Endothelial cell (in vitro differentiated cells): ENCODE data around the gene PCLO. TPM values are rescaled to one million over a fixed set of nuclear protein-coding genes. Genes with fewer than 3 reads are reported as not detected.

Experiments used
- DNase-seq: peaks from one replicate; pipeline ENCODE4 v3.0.0; 2021; ENCODE audit warnings: low spot score
- H3K27ac Mint-ChIP-seq: one replicate; pipeline ENCODE4 v1.8.0; 2021; ENCODE audit warnings: mixed read lengths, inconsistent platforms; ENCODE audit not compliant: unreplicated experiment
- H3K27me3 Mint-ChIP-seq: one replicate; pipeline ENCODE4 v1.8.0; 2021; ENCODE audit warnings: mild to moderate bottlenecking, moderate library complexity, mixed read lengths, inconsistent platforms; ENCODE audit not compliant: unreplicated experiment
- H3K36me3 Mint-ChIP-seq: one replicate; pipeline ENCODE4 v1.8.0; 2021; ENCODE audit warnings: mild to moderate bottlenecking, low read depth, mixed read lengths, inconsistent platforms; ENCODE audit not compliant: unreplicated experiment
- H3K4me1 Mint-ChIP-seq: one replicate; pipeline ENCODE4 v1.8.0; 2021; ENCODE audit warnings: mild to moderate bottlenecking, mixed read lengths, inconsistent platforms; ENCODE audit not compliant: unreplicated experiment
- H3K4me3 Mint-ChIP-seq: one replicate; pipeline ENCODE4 v1.8.0; 2021; ENCODE audit warnings: mild to moderate bottlenecking, mixed read lengths, inconsistent platforms; ENCODE audit not compliant: unreplicated experiment
- H3K9me3 Mint-ChIP-seq: one replicate; pipeline ENCODE4 v1.8.0; 2021; ENCODE audit warnings: mixed read lengths, inconsistent platforms; ENCODE audit not compliant: unreplicated experiment
- total RNA-seq: library from RNA; stranded (reverse); fragmentation: NEBNext Ultra II Directional; extraction: Animal tissue kit (Norgen Biotek cat#: 25700); gene quantifications from one replicate; pipeline ENCODE4 v1.2.1, GENCODE V29; 2021; ENCODE audit not compliant: unreplicated experiment
- TF ChIP-seq, protein P1 (sequence below): fragments of 200-600 bp; sonication (generic); IDR thresholded peaks from one replicate; pipeline ENCODE4 v1.5.0; 2021; ENCODE audit warnings: antibody characterized with exemption; ENCODE audit not compliant: unreplicated experiment

The PCLO gene
- total RNA-seq, 1 donor from 2014 or later, result 5.1 TPM

DNA sequence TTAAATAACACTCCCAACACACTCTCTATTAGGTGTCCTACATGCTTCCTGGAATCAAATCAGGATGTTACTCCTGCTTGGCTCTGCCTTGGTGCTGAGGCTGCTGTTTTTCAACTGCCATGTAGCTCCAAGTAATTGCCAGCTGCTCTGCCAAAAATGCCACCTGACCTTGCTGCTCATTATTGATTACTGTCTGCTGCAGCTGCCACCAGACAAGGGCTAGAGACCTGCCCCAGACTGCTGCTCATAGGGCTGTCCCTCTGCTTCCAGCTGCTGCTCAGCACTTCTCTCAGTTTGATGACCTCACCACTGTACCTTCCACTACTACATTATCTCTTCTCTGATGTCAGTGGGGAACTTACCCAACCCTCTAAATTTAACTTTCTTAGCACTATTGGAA, 102.5 kb downstream of the PCLO start:
- Mint-ChIP-seq H3K36me3 (no peaks in the 10 kb centered on the region), H3K4me3 (no peak overlapping the region), H3K27ac (no peak overlapping the region), H3K4me1 (peaks cover 5% of the 10 kb centered on the region), H3K9me3 (no peaks in the 10 kb centered on the region), H3K27me3 (no peaks in the 10 kb centered on the region)
- TF ChIP-seq, protein P1, sequence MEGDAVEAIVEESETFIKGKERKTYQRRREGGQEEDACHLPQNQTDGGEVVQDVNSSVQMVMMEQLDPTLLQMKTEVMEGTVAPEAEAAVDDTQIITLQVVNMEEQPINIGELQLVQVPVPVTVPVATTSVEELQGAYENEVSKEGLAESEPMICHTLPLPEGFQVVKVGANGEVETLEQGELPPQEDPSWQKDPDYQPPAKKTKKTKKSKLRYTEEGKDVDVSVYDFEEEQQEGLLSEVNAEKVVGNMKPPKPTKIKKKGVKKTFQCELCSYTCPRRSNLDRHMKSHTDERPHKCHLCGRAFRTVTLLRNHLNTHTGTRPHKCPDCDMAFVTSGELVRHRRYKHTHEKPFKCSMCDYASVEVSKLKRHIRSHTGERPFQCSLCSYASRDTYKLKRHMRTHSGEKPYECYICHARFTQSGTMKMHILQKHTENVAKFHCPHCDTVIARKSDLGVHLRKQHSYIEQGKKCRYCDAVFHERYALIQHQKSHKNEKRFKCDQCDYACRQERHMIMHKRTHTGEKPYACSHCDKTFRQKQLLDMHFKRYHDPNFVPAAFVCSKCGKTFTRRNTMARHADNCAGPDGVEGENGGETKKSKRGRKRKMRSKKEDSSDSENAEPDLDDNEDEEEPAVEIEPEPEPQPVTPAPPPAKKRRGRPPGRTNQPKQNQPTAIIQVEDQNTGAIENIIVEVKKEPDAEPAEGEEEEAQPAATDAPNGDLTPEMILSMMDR, result no peak
- no peak for DNase-seq

DNA sequence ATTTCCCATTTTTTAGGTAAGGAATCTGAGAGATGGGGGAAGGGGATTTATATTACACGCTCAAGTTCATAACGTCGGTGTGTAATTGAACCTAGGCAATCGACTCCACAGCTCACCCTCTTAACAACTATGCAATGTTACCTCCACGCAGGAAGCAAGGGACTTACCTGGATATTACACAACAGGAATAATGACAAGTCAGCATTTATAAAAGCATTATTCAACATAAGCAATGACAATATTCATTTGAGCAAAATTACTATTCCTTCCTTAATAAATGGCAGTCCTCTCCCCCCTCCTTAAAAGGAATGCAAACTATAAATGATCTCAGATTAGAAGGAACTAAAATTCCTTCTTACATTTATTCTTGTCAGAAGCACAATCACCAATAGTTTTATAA, 104.0 kb downstream of the PCLO start:
- DNase-seq, result no peak
- no peak overlapping the region for H3K4me3 Mint-ChIP-seq
- H3K9me3 Mint-ChIP-seq, result no peaks in the 10 kb centered on the region
- peaks cover 2% of the 10 kb centered on the region for H3K4me1 Mint-ChIP-seq
- H3K27me3 Mint-ChIP-seq, result no peaks in the 10 kb centered on the region
- no peak overlapping the region for H3K27ac Mint-ChIP-seq
- no peaks in the 10 kb centered on the region for H3K36me3 Mint-ChIP-seq
- TF ChIP-seq, protein P1, result no peak

DNA sequence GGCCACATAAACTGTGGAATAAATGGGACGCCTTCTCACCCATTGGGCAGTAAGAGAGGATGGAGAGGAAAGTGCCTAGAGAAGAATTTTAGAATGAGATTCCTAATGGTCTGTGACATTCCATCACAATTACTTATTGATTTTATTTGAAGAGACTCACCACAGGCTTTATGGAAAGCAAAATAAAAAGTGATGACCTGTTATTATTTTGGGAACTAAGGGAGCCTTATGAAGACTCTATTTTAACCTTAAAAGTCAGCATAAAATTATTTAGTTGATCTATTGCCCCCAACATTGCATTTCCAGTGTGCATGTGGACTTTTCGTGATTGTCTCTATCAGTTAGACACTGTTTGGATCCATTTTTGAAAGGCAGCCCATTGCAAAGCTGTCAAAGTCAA, 107.5 kb downstream of the PCLO start:
- Mint-ChIP-seq H3K4me3 (no peak overlapping the region), H3K9me3 (no peaks in the 10 kb centered on the region), H3K27me3 (no peaks in the 10 kb centered on the region), H3K27ac (no peak overlapping the region), H3K36me3 (no peaks in the 10 kb centered on the region), H3K4me1 (peaks cover under 1% of the 10 kb centered on the region)
- TF ChIP-seq, protein P1, result no peak
- no peak for DNase-seq

DNA sequence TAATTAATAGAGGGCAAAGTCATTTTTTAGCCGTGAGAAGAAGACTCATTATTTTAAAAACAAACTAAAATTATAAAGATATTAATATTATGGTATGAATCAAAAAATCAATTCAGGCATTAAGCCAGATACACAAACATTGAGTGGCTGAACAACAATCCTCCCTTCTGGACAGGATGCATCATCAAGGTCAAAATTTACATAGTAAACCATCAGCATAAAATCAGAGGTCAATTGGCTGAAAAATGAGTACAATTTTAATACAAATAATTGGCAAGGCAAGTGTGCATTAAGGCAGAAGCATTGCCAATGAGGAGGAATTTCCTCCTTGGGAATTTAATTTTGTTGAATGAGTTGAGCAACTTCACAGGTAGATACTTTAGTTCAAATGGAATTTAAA, 108.2 kb downstream of the PCLO start:
- H3K9me3 Mint-ChIP-seq, result no peaks in the 10 kb centered on the region
- no peaks in the 10 kb centered on the region for H3K36me3 Mint-ChIP-seq
- H3K27me3 Mint-ChIP-seq, result no peaks in the 10 kb centered on the region
- H3K4me3 Mint-ChIP-seq, result no peak overlapping the region
- no peak overlapping the region for H3K27ac Mint-ChIP-seq
- H3K4me1 Mint-ChIP-seq, result no peaks in the 10 kb centered on the region
- TF ChIP-seq, protein P1, result no peak
- DNase-seq, result no peak

DNA sequence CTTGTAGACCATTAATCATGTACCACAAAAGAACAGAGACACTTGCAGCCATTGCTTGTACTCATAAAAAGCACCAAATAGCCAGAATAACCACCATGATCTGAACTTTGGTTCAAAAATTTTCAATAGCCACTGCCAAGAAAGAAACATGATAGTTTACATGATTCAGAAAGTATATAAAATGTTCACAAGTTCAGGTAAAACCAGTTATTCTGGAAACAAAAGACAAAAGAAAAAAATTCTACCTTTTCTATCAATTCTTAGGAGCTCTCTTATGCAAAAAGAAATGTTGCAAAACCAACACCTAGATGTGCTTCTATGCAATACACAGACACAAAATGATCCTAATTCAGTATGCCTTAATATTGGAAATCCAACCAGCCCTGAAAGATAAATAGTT, 108.7 kb downstream of the PCLO start:
- Mint-ChIP-seq H3K4me1 (no peaks in the 10 kb centered on the region), H3K36me3 (no peaks in the 10 kb centered on the region), H3K27ac (no peak overlapping the region), H3K4me3 (no peak overlapping the region), H3K9me3 (no peaks in the 10 kb centered on the region), H3K27me3 (no peaks in the 10 kb centered on the region)
- TF ChIP-seq, protein P1, result no peak
- no peak for DNase-seq
